HepG2 (cell line): ENCODE measurements around the gene ELMOD1. TPM values are rescaled to one million over a fixed set of nuclear protein-coding genes. Genes with fewer than 3 reads are reported as not detected.

Experiments used
- ATAC-seq: fragments of 200-7000 bp; cut with Tn5 transposase; 3 replicates; pipeline ENCODE4 v1.9.1; 2020; ENCODE audit warnings: mild to moderate bottlenecking, moderate library complexity
- BruUV-seq: library from RNA; stranded (reverse); fragments of 400-500 nt; replicated peaks from 2 replicates; lab custom pipeline; 2021; lab: Mats Ljungman, UMichigan
- CTCF ChIA-PET: fragments of 300-600 bp; formaldehyde crosslinking; extraction: SDS; loops from one replicate; lab custom pipeline; 2021; ENCODE audit warnings: low total read pairs, inconsistent platforms, low intra/inter-chr PET ratio; lab: Yijun Ruan, JAX
- POLR2A ChIA-PET: fragments of 350-600 bp; sonication (Branson Sonifier 250); formaldehyde crosslinking; loops from one replicate; lab custom pipeline; 2020; ENCODE audit warnings: antibody characterized with exemption, inconsistent platforms; lab: Yijun Ruan, JAX
- DNase-seq: peaks from one replicate; pipeline ENCODE4 v3.0.0-alpha.2; 2015; ENCODE audit warnings: low spot score
- FAIRE-seq: peaks from 3 replicates; lab custom pipeline; 2011; peaks lifted over from hg19 to GRCh38; lab: Jason Lieb, UNC
- H2AFZ ChIP-seq: one replicate; pipeline ENCODE4 v1.6.1; 2011; ENCODE audit warnings: low read length, inconsistent platforms
- H3K27ac ChIP-seq: fragments of 300-600 bp; 3 replicates; pipeline ENCODE4 v1.8.0; 2011; ENCODE audit warnings: mixed run types, mild to moderate bottlenecking, mixed read lengths, low read length, inconsistent platforms; ENCODE audit not compliant: insufficient read depth; ENCODE audit errors: extremely low read length
- H3K27me3 ChIP-seq, 2 experiments: fragments of 200-600 bp in 1 of 2; 2 replicates in 1 of 2; 3 replicates in 1 of 2; pipeline versions ENCODE4 v1.6.0 to v1.8.0; 2011; ENCODE audit warnings: low read length in 2 of 2, mild to moderate bottlenecking in 2 of 2, moderate library complexity in 2 of 2, inconsistent platforms in 1 of 2; ENCODE audit not compliant: insufficient read depth in 2 of 2, control insufficient read depth in 1 of 2
- H3K36me3 ChIP-seq, 2 experiments: fragments of 200-600 bp in 1 of 2; replicated peaks in 1 of 2; 2 replicates in 1 of 2; 3 replicates in 1 of 2; pipeline versions ENCODE4 v1.5.1 to v1.8.0; 2011; ENCODE audit warnings: low read length in 2 of 2, inconsistent platforms in 1 of 2; ENCODE audit not compliant: insufficient read depth in 2 of 2, control insufficient read depth in 1 of 2
- H3K4me1 ChIP-seq: 2 replicates; pipeline ENCODE4 v1.5.1; 2012; ENCODE audit warnings: low read length, inconsistent platforms; ENCODE audit not compliant: insufficient read depth
- H3K4me2 ChIP-seq: 2 replicates; pipeline ENCODE4 v1.6.0; 2011; ENCODE audit warnings: low read depth, low read length, inconsistent platforms
- H3K4me3 ChIP-seq, 3 experiments: fragments of 200-600 bp in 1 of 3; sonication (generic), shearing (Covaris generic) in 1 of 3; replicated peaks in 1 of 3; 2 replicates each; pipeline ENCODE4 v1.5.1; 2011 to 2016; ENCODE audit warnings: low read length in 3 of 3, inconsistent platforms in 2 of 3, low read depth in 2 of 3, mild to moderate bottlenecking in 2 of 3, control low read depth in 1 of 3, mixed read lengths in 1 of 3; ENCODE audit not compliant: insufficient read depth in 1 of 3
- H3K79me2 ChIP-seq: one replicate; pipeline ENCODE4 v1.6.1; 2011; ENCODE audit warnings: low read length, inconsistent platforms; ENCODE audit not compliant: insufficient read depth
- H3K9ac ChIP-seq: 2 replicates; pipeline ENCODE4 v1.6.0; 2011; ENCODE audit warnings: mild to moderate bottlenecking, low read depth, low read length, inconsistent platforms; ENCODE audit not compliant: insufficient read depth
- H3K9me3 ChIP-seq: 2 replicates; pipeline ENCODE4 v1.5.1; 2012; ENCODE audit warnings: mild to moderate bottlenecking, low read length
- H4K20me1 ChIP-seq: 2 replicates; pipeline ENCODE4 v1.6.0; 2011; ENCODE audit warnings: inconsistent platforms, mild to moderate bottlenecking, low read length, moderate library complexity; ENCODE audit not compliant: insufficient read depth
- FOXC1 ChIP-seq: sonication (generic); formaldehyde crosslinking; IDR thresholded peaks from 2 replicates; pipeline ENCODE4 v1.8.0; 2022; ENCODE audit warnings: mild to moderate bottlenecking, missing genetic modification reagents, borderline replicate concordance
- GTF2F1 ChIP-seq: fragments of 150-350 bp; IDR thresholded peaks from 2 replicates; pipeline ENCODE4 v1.6.1; 2014; ENCODE audit warnings: low read length
- HCFC1 ChIP-seq: fragments of 150-350 bp; IDR thresholded peaks from 2 replicates; pipeline ENCODE4 v1.6.1; 2014; ENCODE audit warnings: low read depth, low read length
- MXI1 ChIP-seq: IDR thresholded peaks from 3 replicates; pipeline ENCODE4 v1.6.1; 2012; ENCODE audit warnings: low read depth, low read length, inconsistent platforms, borderline replicate concordance
- ONECUT2 ChIP-seq: sonication (generic); formaldehyde crosslinking; IDR thresholded peaks from 2 replicates; pipeline ENCODE4 v1.4.0; 2020; ENCODE audit warnings: missing genetic modification reagents
- RARA ChIP-seq: IDR thresholded peaks from 2 replicates; pipeline ENCODE4 v1.6.1; 2016; ENCODE audit warnings: missing genetic modification reagents, missing compliant biosample characterization
- SALL1 ChIP-seq: sonication (generic); formaldehyde crosslinking; IDR thresholded peaks from 2 replicates; pipeline ENCODE4 v1.8.0; 2022; ENCODE audit warnings: mild to moderate bottlenecking, missing genetic modification reagents
- ZNF263 ChIP-seq: sonication (generic); formaldehyde crosslinking; IDR thresholded peaks from 2 replicates; pipeline ENCODE4 v1.4.0; 2020; ENCODE audit warnings: missing genetic modification reagents
- ZNF383 ChIP-seq: sonication (generic); formaldehyde crosslinking; IDR thresholded peaks from 2 replicates; pipeline ENCODE4 v1.4.0; 2020; ENCODE audit warnings: missing genetic modification reagents, mild to moderate bottlenecking, borderline replicate concordance
- WGBS: methylation state at CpG from one replicate; pipeline ENCODE4 v1.1.6; 2017; ENCODE audit warnings: low lambda C conversion rate; 5-methylcytosine and 5-hydroxymethylcytosine counted together
- in situ Hi-C: cut with HindIII; loops from 2 replicates; pipeline ENCODE4 v1.10.0; 2017; ENCODE audit warnings: low pct_unique_long_range_greater_than_20kb; ENCODE audit not compliant: extremely low pct_ligation_motif_present
- intact Hi-C: fragments of 100-400 bp; cut with micrococcal nuclease; formaldehyde crosslinking; loops from one replicate; pipeline ENCODE4 v1.10.0; 2022; ENCODE audit not compliant: unreplicated experiment
- polyA plus RNA-seq, 8 experiments: library from polyadenylated mRNA; depleted of rRNA in 3 of 8; stranded (reverse) in 7 of 8; unstranded in 1 of 8; fragments of >200 nt; fragmentation: Illumina TruSeq in 4 of 8; extraction: Trizol in 4 of 8; gene quantifications; 2 replicates each; pipeline versions ENCODE4 v1.2.1 to v1.2.3, GENCODE V29; 2011 to 2016; ENCODE audit warnings: low read depth in 4 of 8, missing spikeins in 1 of 8, mixed read lengths in 1 of 8; ENCODE audit not compliant: insufficient read depth in 1 of 8
- total RNA-seq, 5 experiments: library from RNA; depleted of rRNA; stranded (reverse); fragments of >200 nt; fragmentation: Illumina TruSeq; extraction: Trizol; gene quantifications; 2 replicates each; pipeline ENCODE4 v1.2.3, GENCODE V29; 2016; ENCODE audit warnings: low read depth in 1 of 5
- TF ChIP-seq, protein P1 (sequence below): sonication (generic); formaldehyde crosslinking; IDR thresholded peaks from 2 replicates; pipeline ENCODE4 v1.4.0; 2020; ENCODE audit warnings: missing genetic modification reagents
- TF ChIP-seq, protein P2 (sequence below): sonication (generic); formaldehyde crosslinking; IDR thresholded peaks from 2 replicates; pipeline ENCODE4 v1.4.0; 2020; ENCODE audit warnings: mild to moderate bottlenecking, missing genetic modification reagents, borderline replicate concordance
- TF ChIP-seq, protein P3 (sequence below): sonication (generic); formaldehyde crosslinking; IDR thresholded peaks from 2 replicates; pipeline ENCODE4 v1.5.0; 2020; ENCODE audit warnings: mild to moderate bottlenecking, missing genetic modification reagents, borderline replicate concordance
- TF ChIP-seq, protein P4 (sequence below): sonication (generic); formaldehyde crosslinking; IDR thresholded peaks from 2 replicates; pipeline ENCODE4 v1.4.0; 2020; ENCODE audit warnings: mild to moderate bottlenecking, missing genetic modification reagents

The ELMOD1 gene
- total and polyA plus RNA-seq, 2 of the 13 experiments (the other 11 are each of a cell fraction or from before 2014, with no cell fraction given): not detected

DNA sequence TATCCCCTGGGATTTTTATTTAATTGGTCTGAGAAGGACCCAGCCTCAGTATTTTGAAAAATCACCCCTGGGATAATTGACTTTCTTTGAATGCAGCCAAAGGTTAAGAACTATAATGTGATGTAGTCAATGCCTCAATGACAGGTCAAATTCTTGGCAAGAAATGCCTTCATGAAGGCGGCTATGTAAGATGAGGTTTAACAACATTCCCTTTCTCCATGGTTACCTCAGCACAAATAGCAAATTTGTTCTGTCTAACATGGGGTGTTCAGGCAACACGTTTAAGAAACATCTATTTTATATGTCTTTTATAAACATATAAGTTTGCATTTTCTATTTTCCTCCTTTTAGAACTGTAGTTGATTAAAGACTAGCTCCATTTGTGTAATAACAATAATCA is 115.6 kb downstream of the ELMOD1 start:
- FAIRE-seq (no peak), DNase-seq (no peak), ATAC-seq (no peak)
- no peak overlapping the region for H3K4me2 ChIP-seq
- H3K27me3 ChIP-seq: peaks cover 0 to 8% of the 10 kb centered on the region in 2 experiments; a peak in 3 of 5 replicates
- H3K36me3 ChIP-seq: no peaks in the 10 kb centered on the region
- no peak overlapping the region for H3K4me3 ChIP-seq
- intact Hi-C loops (no loop called here), in situ Hi-C loops (no loop called here)
- TF ChIP-seq SALL1 (no peak), GTF2F1 (no peak), MXI1 (no peak), HCFC1 (no peak), RARA (CRISPR knock-in tag) (no peak), ONECUT2 (CRISPR knock-in tag) (no peak), ZNF383 (no peak), FOXC1 (CRISPR knock-in tag) (no peak), ZNF263 (CRISPR knock-in tag) (no peak)
- TF ChIP-seq, protein P1, sequence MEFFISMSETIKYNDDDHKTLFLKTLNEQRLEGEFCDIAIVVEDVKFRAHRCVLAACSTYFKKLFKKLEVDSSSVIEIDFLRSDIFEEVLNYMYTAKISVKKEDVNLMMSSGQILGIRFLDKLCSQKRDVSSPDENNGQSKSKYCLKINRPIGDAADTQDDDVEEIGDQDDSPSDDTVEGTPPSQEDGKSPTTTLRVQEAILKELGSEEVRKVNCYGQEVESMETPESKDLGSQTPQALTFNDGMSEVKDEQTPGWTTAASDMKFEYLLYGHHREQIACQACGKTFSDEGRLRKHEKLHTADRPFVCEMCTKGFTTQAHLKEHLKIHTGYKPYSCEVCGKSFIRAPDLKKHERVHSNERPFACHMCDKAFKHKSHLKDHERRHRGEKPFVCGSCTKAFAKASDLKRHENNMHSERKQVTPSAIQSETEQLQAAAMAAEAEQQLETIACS (CRISPR knock-in tag): no peak
- TF ChIP-seq, protein P2, sequence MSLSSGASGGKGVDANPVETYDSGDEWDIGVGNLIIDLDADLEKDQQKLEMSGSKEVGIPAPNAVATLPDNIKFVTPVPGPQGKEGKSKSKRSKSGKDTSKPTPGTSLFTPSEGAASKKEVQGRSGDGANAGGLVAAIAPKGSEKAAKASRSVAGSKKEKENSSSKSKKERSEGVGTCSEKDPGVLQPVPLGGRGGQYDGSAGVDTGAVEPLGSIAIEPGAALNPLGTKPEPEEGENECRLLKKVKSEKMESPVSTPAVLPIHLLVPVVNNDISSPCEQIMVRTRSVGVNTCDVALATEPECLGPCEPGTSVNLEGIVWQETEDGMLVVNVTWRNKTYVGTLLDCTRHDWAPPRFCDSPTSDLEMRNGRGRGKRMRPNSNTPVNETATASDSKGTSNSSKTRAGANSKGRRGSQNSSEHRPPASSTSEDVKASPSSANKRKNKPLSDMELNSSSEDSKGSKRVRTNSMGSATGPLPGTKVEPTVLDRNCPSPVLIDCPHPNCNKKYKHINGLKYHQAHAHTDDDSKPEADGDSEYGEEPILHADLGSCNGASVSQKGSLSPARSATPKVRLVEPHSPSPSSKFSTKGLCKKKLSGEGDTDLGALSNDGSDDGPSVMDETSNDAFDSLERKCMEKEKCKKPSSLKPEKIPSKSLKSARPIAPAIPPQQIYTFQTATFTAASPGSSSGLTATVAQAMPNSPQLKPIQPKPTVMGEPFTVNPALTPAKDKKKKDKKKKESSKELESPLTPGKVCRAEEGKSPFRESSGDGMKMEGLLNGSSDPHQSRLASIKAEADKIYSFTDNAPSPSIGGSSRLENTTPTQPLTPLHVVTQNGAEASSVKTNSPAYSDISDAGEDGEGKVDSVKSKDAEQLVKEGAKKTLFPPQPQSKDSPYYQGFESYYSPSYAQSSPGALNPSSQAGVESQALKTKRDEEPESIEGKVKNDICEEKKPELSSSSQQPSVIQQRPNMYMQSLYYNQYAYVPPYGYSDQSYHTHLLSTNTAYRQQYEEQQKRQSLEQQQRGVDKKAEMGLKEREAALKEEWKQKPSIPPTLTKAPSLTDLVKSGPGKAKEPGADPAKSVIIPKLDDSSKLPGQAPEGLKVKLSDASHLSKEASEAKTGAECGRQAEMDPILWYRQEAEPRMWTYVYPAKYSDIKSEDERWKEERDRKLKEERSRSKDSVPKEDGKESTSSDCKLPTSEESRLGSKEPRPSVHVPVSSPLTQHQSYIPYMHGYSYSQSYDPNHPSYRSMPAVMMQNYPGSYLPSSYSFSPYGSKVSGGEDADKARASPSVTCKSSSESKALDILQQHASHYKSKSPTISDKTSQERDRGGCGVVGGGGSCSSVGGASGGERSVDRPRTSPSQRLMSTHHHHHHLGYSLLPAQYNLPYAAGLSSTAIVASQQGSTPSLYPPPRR (CRISPR knock-in tag): no peak
- TF ChIP-seq, protein P3, sequence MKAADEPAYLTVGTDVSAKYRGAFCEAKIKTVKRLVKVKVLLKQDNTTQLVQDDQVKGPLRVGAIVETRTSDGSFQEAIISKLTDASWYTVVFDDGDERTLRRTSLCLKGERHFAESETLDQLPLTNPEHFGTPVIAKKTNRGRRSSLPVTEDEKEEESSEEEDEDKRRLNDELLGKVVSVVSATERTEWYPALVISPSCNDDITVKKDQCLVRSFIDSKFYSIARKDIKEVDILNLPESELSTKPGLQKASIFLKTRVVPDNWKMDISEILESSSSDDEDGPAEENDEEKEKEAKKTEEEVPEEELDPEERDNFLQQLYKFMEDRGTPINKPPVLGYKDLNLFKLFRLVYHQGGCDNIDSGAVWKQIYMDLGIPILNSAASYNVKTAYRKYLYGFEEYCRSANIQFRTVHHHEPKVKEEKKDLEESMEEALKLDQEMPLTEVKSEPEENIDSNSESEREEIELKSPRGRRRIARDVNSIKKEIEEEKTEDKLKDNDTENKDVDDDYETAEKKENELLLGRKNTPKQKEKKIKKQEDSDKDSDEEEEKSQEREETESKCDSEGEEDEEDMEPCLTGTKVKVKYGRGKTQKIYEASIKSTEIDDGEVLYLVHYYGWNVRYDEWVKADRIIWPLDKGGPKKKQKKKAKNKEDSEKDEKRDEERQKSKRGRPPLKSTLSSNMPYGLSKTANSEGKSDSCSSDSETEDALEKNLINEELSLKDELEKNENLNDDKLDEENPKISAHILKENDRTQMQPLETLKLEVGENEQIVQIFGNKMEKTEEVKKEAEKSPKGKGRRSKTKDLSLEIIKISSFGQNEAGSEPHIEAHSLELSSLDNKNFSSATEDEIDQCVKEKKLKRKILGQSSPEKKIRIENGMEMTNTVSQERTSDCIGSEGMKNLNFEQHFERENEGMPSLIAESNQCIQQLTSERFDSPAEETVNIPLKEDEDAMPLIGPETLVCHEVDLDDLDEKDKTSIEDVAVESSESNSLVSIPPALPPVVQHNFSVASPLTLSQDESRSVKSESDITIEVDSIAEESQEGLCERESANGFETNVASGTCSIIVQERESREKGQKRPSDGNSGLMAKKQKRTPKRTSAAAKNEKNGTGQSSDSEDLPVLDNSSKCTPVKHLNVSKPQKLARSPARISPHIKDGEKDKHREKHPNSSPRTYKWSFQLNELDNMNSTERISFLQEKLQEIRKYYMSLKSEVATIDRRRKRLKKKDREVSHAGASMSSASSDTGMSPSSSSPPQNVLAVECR: no peak
- TF ChIP-seq, protein P4, sequence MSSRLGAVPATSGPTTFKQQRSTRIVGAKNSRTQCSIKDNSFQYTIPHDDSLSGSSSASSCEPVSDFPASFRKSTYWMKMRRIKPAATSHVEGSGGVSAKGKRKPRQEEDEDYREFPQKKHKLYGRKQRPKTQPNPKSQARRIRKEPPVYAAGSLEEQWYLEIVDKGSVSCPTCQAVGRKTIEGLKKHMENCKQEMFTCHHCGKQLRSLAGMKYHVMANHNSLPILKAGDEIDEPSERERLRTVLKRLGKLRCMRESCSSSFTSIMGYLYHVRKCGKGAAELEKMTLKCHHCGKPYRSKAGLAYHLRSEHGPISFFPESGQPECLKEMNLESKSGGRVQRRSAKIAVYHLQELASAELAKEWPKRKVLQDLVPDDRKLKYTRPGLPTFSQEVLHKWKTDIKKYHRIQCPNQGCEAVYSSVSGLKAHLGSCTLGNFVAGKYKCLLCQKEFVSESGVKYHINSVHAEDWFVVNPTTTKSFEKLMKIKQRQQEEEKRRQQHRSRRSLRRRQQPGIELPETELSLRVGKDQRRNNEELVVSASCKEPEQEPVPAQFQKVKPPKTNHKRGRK: no peak
- TF ChIP-seq, all 625 proteins: peak for 0
- H2AFZ ChIP-seq: no peak overlapping the region
- ChIA-PET POLR2A (no interaction called here), CTCF (no interaction called here)
- H3K79me2 ChIP-seq: no peaks in the 10 kb centered on the region
- no peaks in the 10 kb centered on the region for H3K9me3 ChIP-seq
- H3K4me1 ChIP-seq: no peaks in the 10 kb centered on the region
- H3K27ac ChIP-seq: no peak overlapping the region
- no peaks in the 10 kb centered on the region for H4K20me1 ChIP-seq
- 0% methylated on average over 2 of the region's 2 CpGs for WGBS
- no TSS peak for BruUV-seq
- no peak overlapping the region for H3K9ac ChIP-seq
